ENCODE data around the gene F8A2. TPM values are rescaled to one million over a fixed set of nuclear protein-coding genes. Genes with fewer than 3 reads are reported as not detected.
A peak's percentile ranks its signal among the peaks of the same experiment; 100 is the strongest.
"Not testable (repeated sequence)": the region's sequence is repeated elsewhere in the genome, so short reads cannot be mapped to it uniquely, and the experiment has no call there.

F8A2 gene
- not detected in 2 replicates for total RNA-seq (2014; rRNA removed; shearing (Covaris generic))

DNA sequence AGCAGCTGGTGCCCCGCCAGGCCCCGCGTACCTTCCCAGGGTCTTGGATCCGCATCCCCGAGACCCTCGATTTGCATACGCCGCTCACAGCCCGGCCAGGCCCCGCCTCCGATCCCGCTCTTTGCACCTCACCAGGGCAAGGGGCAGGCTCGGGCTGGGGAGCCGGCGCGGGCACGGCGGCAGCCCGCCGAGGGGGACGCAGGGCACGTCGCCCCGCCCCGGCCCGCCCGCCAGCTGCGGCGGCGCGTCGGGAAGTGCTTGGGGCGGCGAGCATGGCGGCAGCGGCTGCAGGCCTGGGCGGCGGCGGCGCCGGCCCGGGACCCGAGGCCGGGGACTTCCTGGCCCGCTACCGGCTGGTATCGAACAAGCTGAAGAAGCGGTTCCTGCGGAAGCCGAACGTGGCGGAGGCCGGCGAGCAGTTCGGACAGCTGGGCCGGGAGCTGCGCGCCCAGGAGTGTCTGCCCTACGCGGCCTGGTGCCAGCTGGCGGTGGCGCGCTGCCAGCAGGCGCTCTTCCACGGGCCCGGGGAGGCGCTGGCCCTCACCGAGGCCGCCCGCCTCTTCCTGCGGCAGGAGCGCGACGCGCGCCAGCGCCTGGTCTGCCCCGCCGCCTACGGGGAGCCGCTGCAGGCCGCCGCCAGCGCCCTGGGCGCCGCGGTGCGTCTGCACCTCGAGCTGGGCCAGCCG lies at the start of gene F8A2:
F8A2 (plus strand) TSS at position 253 of the 686 bp plus-strand sequence; CDS start at position 273, 20 bp downstream.
- not testable (repeated sequence) for DNase-seq (ENCODE audit: low spot score)

DNA sequence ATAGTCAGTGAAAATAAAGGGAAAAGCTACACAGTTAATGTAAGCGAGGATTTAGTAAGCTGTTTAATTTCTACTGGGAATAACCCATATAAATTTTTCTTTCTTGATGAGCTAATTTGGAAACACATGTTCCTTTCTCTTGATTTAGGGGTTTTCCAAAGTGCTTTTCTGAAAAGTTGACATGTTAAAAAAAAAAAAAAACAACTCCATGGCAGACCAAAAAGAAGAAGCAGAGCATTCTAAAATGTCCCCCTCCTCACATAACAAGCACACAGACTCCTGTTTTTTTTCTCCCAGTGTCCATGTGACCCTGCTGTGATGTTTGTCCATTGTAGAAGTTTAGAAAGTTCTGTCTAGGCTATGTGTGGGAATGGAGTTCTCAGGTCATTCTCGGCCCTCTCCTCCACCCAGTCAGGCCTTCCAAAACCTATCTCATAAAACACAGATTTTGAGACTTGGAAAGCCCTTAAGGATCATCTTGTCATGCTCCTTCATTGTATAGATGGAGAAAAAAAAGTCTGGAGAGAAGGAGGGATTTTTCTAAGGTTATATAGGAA lies 48.3 kb upstream of the F8A2 start:
- DNase-seq (ENCODE audit: low spot score), result no peak

DNA sequence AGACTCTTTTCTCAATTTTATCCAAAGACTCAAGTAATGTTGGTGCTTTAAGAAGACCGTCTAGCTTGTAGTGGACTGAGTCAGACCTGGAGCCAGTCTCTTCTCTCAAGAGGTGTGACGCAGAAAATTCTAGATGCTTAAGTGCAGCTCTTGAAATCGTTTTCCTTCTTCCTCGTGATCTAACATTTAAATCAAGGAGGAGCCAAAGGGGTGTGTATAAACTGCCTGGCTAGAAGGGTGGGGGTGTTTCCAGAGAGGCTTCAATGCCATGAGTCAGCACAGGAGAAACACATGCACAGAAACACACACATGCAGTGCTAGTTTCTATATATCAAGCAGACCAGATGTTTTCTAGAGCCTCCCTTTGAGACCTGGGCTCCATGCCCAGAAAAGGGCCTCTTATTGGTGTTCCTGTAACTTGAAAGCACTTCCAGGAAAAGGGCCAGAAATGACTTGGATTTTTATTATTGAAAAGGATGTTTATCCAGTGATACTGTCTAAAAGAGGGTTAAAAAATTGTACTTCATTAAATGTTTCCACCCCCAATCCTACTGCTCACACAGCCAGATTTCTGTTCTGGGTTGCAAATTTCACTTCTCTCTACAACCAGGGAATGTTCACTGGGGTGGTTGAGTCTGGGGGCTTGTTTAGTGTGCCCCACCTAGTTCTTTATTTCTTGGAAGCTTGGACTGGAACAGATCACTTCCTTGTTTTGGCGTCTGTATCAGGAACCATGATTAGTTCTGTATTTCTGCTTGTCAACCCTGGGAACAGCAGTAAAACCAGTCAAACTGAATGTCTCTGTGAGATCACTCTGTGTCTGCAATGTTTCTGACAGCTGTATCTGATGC lies 47.2 kb upstream of the F8A2 start, which contains the start of gene CLIC2:
CLIC2 (minus strand) TSS at position 129 of the 851 bp plus-strand sequence. CDS start 187 bp downstream, outside the sequence.
- peak; percentile 43 for DNase-seq (ENCODE audit: low spot score)

DNA sequence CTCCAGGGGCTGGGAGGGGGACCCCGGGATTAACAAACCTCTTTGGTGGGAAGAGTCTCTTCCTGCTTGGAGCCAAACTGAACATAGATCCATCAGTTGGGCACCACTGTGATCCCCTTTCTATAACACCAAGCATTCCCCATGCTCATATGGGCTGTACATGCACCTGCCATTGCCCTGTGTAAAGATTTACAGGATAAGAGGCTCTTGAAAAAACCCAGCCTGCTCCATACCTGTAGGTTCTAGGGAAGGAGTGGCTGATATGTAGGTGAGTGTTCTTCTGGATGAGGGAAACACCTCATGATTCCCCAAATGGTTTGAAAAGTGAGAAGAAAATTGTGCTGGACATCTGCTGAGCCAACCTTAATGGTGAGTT lies 46.6 kb upstream of the F8A2 start:
- DNase-seq (ENCODE audit: low spot score), result not testable (repeated sequence)

DNA sequence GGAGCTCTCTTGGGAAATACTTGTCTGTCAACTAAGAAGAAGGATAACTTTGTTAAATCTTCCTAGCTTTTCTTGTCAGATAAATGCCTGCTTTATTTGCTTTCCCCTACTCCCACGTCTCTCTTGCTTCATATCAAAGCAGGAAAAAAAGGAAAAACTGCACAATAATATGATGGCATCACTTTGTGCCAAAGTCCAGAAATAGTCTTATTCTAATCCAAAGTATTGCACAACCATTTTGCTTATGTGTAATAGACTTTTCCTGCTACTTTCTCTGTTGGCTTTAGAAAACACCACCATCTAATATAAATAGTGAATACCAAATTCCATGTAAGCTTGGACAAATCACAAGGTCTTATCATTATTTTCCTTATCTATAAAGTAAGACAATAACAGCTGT lies 36.2 kb upstream of the F8A2 start:
- DNase-seq (ENCODE audit: low spot score), result not testable (repeated sequence)

DNA sequence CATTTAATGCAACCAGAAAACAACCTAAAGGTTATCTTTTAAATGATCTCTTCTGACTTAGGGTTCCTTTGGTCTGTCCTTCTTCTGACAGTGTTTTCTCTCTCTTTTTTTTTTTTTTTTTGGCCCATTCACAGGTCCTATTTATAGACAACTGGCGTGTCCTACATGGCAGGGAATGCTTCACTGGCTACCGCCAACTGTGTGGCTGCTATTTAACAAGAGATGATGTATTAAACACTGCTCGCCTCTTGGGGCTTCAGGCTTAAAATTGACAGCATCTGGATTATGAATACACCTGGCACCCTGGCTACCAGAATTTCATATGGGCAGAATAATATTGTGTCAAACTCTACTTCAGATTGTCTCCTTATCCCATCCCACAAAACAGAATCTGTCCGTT lies 32.4 kb upstream of the F8A2 start:
- DNase-seq (ENCODE audit: low spot score), result not testable (repeated sequence)

DNA sequence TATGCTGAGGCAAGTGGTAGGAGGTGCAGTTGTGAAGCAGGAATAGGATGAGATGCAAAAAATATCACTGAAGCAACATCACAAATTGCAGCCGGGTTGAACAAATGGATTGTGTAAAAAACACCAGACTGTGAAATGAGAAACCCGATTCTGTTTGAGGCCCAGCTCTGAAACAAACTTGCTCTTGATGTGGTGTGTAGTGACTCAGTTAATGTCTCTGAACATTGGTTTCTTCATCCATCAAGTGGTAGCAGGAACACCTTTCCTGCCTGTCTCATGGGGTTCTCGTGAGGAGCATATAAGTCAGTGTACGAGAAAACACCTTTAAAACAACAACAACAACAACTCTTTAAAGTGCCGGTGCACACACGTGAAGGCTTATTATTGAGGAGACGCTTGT lies 18.2 kb upstream of the F8A2 start:
- DNase-seq (ENCODE audit: low spot score), result not testable (repeated sequence)

DNA sequence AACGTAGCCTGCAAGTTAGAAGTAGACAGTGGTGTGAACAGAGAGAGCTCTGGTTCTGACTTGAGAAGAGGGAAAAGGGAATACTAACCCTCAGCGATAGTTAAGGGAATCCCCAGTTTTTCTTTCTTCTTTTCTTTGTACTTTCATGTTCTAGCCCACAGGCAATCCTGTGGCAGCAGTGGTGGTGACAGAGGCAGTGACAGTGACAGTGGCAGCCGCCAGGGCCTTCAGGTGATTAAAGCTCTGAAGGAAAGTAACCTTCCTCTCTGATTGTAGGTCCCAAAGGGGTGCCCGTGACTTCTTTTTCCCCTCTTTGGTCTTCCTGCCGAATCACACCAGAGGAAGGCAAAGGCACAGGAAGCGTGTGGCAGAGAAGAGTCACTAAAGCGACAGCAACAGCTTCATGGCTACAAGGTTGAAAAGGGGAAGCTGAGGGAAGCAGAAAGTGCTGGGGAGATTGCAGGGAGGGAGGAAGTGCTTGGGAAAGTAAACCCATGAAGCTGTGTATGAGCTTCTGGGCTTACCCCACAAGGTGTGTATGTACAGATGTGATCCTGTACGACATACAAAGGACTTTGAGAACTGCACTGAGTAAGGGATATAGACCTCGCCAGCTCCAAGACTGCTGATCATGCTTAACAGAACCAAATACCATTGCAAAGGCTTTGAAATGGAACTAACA lies 8.0 kb upstream of the F8A2 start:
- DNase-seq (ENCODE audit: low spot score), result not testable (repeated sequence)

DNA sequence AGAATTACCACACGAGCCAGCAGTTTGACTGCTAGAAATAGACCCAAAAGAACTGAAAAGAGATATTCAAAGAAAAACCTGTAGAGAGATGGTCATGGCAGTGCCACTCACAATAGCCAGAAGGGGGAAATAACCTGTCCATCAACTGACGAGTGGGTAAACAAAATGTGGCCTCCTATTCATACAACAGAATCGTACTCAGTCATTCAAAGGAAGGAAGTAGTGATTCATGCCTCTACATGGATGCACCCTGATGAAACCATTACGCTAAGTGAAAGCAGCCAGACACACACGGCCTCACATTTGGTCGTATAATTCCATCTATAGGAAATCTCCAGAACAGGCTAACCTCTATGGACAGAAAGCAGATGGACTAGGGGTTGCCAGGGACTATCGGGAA lies 2.1 kb upstream of the F8A2 start:
- DNase-seq (ENCODE audit: low spot score), result not testable (repeated sequence)

DNA sequence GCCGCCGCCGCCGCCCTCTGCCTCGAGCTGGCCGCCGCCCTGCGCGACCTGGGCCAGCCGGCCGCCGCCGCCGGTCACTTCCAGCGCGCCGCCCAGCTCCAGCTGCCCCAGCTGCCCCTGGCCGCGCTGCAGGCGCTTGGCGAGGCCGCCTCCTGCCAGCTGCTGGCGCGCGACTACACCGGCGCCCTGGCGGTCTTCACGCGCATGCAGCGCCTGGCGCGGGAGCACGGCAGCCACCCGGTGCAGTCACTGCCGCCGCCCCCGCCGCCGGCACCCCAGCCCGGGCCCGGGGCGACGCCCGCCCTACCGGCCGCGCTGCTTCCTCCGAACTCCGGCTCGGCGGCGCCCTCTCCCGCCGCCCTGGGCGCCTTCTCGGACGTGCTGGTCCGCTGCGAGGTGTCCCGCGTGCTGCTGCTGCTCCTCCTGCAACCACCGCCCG lies 653 bp downstream of the F8A2 start:
- DNase-seq (ENCODE audit: low spot score), result not testable (repeated sequence)

DNA sequence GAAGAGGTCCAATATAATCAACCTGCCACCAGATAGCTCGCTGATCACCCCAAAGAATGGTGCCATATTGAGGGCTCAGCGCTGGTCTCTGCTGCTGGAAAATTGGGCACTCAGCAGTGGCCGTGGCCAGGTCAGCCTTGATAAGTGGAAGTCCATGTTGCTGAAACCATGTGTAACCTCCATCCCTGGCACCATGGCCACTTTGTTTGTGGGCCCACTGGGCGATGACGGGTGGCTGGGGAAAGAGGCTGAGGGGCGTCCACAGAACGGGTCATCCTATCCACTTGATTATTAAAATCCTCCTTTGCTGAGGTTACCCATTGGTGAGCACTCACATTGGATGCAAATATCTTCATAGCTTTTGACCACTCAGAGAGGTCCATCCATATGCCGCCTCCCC lies 7.7 kb downstream of the F8A2 start:
- no peak for DNase-seq (ENCODE audit: low spot score)

DNA sequence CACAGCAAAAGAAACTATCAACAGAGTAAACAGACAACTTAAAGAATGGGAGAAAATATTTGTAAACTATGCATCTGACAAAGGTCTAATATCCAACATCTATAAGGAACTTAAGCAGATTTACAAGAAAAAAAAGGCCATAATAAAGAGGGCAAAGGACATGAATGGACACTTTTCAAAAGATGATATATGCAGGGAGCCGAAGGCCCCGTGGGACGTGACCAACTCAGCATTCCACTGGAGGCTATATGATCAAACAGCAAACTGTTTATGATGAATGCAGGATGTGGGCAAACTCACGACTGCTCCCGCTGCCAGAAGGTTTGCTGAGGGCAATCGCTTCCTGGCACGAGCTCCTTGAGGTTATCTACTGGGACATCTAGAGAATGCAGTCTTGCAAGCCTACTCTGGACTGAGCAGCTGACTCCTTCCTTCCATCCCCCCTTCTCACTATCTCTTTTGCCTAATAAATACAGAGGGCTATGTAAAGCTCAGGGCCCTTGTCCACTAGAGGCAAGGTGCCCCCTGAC lies 12.9 kb downstream of the F8A2 start:
- DNase-seq (ENCODE audit: low spot score), result peak; percentile 53

DNA sequence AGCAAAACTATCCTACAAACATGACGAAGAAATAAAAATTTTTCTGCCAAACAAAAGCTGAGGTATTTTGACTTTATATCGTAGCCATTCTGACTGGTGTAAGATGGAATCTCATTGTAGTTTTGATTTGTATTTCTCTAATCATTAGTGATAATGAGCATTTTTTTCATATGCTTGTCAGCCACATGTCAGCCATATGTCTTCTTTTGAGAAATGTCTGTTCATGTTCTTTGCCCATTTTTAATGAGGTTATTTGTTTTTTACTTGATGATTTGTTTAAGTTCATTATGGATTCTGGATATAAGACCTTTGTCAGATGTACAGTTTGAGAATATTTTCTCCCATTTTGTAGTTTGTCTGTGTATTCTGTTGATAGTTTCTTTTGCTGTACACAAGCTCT lies 24.5 kb downstream of the F8A2 start:
- no peak for DNase-seq (ENCODE audit: low spot score)

DNA sequence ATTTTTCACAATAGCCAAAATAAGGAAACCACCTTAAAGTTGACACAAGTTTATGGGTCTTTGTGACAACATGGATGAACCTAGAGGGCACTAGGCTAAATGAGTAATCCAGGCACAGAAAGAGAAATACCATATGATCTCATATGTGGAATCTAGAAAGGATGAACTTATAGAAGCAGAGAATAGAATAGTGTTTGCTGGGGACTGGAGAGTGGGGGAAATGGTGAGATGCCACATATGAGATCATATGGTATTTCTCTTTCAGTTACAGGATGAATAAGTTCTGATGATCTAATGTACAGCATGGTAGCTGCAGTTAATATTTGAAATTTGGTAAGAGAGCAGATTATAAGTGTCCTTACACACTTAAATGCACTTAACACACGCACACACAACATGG lies 35.9 kb downstream of the F8A2 start:
- no peak for DNase-seq (ENCODE audit: low spot score)

Small RNAs within 50 kb of the gene (small RNA-seq; reads per million reads assigned to genes)
- gene MIR1184-2, result not detected

Other genes with a start within 250 kb of the F8A2 start
- gene VBP1, start 165.6 kb upstream of the F8A2 start, total RNA-seq (2014; rRNA removed; shearing (Covaris generic)), result 45.3 and 48.4 TPM in 2 replicates
- gene RAB39B, start 117.6 kb upstream of the F8A2 start, total RNA-seq (2014; rRNA removed; shearing (Covaris generic)), result not detected in 2 replicates
- gene CLIC2, start 47.5 kb upstream of the F8A2 start, total RNA-seq (2014; rRNA removed; shearing (Covaris generic)), result 0.73 TPM in 1 of 2 replicates, not detected in the other
- 1.2 and 5.2 TPM in 2 replicates for gene F8A3, start 76.5 kb downstream of the F8A2 start, total RNA-seq (2014; rRNA removed; shearing (Covaris generic))
- gene SPRY3, start 230.5 kb downstream of the F8A2 start, total RNA-seq (2014; rRNA removed; shearing (Covaris generic)), result 0.41 and 0.57 TPM in 2 replicates
- gene TMLHE, start 230.9 kb downstream of the F8A2 start, total RNA-seq (2014; rRNA removed; shearing (Covaris generic)), result 10.0 and 11.5 TPM in 2 replicates

All from HT-29 (cell line).